ENCODE data around the gene GCN1.
"Not testable (repeated sequence)": the region's sequence is repeated elsewhere in the genome, so short reads cannot be mapped to it uniquely, and the experiment has no call there.

GCN1 gene

GRCh38 chr12:120194534-120195395 is at the start of gene GCN1:
GCN1 (minus strand) TSS chr12:120194715; CDS start chr12:120194697, 18 bp downstream.
- DNase-seq (ENCODE audit: low read depth in 2 of 2), result peak; percentile 70 to 80

- no peak for DNase-seq (ENCODE audit: low read depth in 2 of 2)
These were observed 48.6 kb upstream of the GCN1 start for GRCh38 chr12:120242971-120243699.

DNA sequence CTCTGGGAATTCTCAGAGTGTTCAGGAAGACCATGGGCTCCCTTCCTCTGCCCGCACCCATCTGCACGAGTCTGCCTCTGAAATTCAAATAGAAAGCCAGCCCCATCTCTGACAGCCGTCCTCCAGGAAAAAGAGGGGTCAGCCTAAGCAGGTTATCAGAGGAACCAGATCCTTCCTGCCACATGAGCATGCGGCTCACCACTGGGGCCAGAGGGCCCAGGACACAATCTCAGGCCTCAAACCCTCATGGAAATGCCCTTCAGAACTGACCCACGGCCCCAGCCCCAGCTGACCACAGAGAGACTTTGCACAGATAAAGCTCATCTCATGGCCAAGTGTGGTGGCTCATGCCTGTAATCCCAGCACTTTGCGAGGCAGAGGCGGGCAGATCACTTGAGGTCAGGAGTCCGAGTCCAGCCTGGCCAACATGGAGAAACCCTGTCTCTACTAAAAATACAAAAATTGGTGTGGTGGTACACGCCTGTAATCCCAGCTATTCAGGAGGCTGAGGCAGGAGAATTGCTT is 47.8 kb upstream of the GCN1 start:
- DNase-seq (ENCODE audit: low read depth in 2 of 2), result no peak

GRCh38 chr12:120241561-120242274 is 47.2 kb upstream of the GCN1 start:
- no peak for DNase-seq (ENCODE audit: low read depth in 2 of 2)

- no peak for DNase-seq (ENCODE audit: low read depth in 2 of 2)
These were observed 45.9 kb upstream of the GCN1 start for GRCh38 chr12:120240495-120240833.

DNA sequence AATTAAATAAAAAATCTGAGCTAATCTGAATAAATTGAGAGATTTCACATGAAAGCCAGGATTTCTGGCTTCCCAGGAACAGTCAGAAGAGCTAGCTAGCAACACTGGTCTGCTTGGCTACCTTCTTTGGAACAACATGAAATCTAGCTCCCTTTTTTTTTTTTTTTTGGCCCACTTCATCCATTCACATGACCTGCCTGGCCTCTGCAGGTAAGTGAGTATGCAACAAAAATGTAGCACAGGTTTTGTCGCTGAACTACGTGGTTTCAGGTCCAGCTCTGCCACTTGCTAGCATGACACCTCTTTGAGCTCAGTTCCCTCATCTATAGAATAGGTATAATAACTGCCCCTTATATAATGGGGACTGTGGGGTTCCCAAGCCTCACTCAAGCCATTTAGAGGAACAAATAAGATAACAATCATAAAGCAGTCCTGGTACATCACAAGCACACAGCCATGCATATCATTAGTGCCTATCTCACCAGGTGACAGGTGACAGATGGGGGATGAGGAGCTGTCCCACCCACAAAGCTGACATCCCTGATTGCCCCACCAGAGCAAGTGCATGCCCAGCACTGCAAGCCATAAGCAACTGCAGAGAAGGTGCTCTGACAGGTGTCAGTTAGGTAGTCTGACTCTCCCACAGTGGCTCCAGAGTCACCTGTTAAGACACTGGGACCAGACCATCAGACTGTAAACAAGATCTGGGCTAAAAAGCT is 45.4 kb upstream of the GCN1 start:
- DNase-seq (ENCODE audit: low read depth in 2 of 2), result no peak

GRCh38 chr12:120238839-120239445 is 44.4 kb upstream of the GCN1 start:
- DNase-seq (ENCODE audit: low read depth in 2 of 2), result no peak

- DNase-seq (ENCODE audit: low read depth in 2 of 2), result no peak
These were observed 43.7 kb upstream of the GCN1 start for GRCh38 chr12:120238217-120238616.

GRCh38 chr12:120237360-120238171 is 43.1 kb upstream of the GCN1 start:
- DNase-seq (ENCODE audit: low read depth in 2 of 2), result no peak

GRCh38 chr12:120236809-120237208 is 42.3 kb upstream of the GCN1 start:
- DNase-seq (ENCODE audit: low read depth in 2 of 2), result not testable (repeated sequence)

DNA sequence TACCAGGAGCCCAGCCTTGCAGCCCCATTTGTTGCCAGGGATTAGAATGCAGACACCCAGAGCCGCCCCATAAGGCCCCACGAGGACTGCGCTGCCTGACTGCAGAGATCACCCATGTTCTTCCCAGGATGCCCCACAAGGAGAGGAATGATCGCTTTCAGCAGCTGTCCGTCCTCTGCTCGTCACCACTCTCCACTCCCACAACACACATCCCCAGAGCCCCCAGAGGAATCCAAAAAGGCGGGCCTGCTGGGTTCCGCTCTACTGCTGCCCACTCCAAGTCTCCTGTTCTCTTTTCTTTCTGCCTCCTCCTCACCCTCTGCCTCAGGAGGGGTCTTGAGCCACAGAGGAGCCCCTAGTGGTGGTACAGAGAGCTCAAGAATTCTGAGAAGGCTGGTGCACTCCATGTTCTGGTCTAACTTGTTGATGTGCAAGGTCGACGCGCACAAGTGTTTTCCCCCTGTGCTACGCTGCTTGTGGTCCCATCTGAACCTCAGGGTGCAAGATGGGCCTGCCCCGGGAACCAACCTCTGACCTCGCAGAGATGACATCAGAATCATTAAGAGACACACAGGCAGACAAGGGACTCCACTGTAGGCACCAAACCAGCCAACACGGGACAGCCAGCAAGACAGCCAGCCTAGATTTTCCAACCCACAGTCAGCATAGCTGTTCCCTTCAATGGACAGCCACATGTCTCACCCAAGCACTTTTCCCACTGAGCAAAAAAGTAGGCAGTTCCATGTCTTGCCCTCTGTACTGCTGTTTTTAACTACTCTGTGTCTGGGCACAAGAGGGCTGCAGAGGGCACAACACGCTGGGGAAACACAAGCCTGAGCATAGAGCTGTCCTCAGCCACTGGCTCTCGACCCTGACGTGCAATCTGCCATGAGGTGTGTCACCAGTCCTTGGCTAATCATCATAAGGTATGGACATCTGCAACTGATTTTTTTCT is 41.1 kb upstream of the GCN1 start:
- DNase-seq (ENCODE audit: low read depth in 2 of 2), result no peak

DNA sequence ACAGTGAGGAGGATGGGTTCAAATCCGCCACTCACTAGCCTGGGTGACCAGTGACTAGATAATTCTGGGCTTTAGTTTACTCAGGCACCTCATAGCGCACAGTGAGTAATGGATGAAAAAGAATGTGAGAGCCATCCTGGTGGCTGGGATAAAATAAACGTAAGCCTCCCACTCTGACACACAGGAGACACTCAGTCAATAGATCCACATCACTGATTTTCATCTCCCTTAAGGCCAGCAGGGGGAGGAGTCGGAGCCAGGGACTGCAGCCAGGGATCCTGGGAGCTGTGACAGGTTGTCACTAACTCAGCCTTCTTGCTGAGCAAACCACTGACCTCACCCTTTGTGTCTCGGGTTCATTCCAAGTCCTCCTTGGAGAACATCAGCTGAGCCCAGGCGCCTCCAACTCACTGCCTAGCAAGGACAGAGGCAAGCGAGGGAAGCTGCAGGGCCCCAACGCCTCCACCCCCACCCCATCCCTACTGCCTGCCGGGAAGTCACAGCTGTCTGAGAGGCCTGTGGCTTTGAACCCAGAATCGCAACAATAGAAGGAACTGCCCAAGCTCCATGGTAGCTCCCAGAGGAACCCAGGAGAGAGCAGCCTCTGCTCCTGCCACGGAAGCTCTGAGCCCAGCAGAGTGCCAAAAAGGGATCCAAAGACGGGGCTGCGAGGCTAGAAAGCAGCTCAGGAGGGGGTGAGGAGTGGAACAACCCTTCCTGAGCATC is 40.3 kb upstream of the GCN1 start:
- no peak for DNase-seq (ENCODE audit: low read depth in 2 of 2)

GRCh38 chr12:120231316-120232011 is 36.9 kb upstream of the GCN1 start:
- peak; percentile 76 to 78 for DNase-seq (ENCODE audit: low read depth in 2 of 2)

GRCh38 chr12:120230974-120231315 is 36.4 kb upstream of the GCN1 start:
- no peak for DNase-seq (ENCODE audit: low read depth in 2 of 2)

- DNase-seq (ENCODE audit: low read depth in 2 of 2), result no peak
These were observed 35.9 kb upstream of the GCN1 start for GRCh38 chr12:120230326-120230973.

DNA sequence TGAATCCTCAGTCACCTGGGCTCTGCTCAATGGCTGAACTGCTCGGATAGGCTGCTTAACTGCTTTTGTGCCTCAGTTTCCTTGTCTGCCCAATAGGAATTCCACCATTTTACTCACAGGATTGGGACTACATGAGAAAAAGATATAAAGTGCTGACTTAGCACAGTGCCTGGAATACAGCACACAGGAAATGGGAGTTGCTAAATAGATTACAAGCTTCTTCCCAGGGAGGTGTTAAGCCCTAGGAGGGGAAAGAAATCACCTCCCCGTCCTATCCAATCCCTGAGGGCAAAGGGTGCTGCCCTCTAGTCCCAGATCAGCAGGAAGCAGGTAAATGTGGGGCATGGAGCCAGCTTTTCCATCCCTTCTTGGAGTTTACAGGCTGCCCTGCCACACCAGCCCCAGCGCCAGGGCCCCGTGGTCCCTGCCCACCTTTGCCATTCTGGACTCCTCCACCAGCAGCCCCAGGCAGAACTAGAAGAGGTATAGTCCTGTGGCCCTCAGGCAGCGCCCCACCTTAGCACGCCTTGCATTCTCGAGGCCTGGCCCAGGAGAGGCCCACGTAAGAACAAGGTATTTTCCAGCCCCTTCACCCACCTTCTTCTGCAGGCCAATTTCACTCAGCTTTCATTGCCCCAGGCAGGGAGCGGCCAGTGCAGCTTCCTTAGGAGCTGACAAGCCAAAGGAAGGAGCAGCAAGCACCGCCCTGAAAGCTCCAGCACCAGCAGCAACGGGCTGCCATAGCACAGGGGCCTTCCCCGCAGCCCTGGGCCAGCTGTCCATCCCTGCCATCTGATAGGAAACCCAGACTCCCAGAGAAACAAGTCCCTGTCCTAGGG is 35.2 kb upstream of the GCN1 start:
- DNase-seq (ENCODE audit: low read depth in 2 of 2), result no peak

Data from stimulated activated CD8-positive, alpha-beta memory T cell treated with anti-CD3 and anti-CD28 coated beads, Interleukin-7, amount 100 ng/mL, for 4 hours (primary cell).